ENCODE results near the gene AOX1.

AOX1 gene

GRCh38 chr2:200577027-200577426, 8.8 kb upstream of the AOX1 start:
- ChIA-PET POLR2A (no interaction called here), CTCF (no interaction called here)
- no peak for TF ChIP-seq L3MBTL2 (conservative IDR thresholded peaks at IDR 0.05)
- no peak for TF ChIP-seq HDGF (IDR thresholded peaks at IDR 0.05; ENCODE audit: borderline replicate concordance)
- TF ChIP-seq SUZ12 (IDR thresholded peaks at IDR 0.05), result no peak
- TF ChIP-seq TARDBP (IDR thresholded peaks at IDR 0.05), result no peak
- no peak for TF ChIP-seq FOXK2 (IDR thresholded peaks at IDR 0.05)
- no peak for TF ChIP-seq LEF1 (IDR thresholded peaks at IDR 0.05; ENCODE audit: borderline replicate concordance)
- TF ChIP-seq ZNF384 (IDR thresholded peaks at IDR 0.05), result no peak
- no peak for TF ChIP-seq ARNT (IDR thresholded peaks at IDR 0.05)
- no peak for TF ChIP-seq FOXA1 (IDR thresholded peaks at IDR 0.05)
- TF ChIP-seq BHLHE40 (IDR thresholded peaks at IDR 0.05; ENCODE audit: borderline replicate concordance), result no peak
- no peak for TF ChIP-seq PKNOX1 (IDR thresholded peaks at IDR 0.05)
- no peak for TF ChIP-seq NFRKB (IDR thresholded peaks at IDR 0.05)
- TF ChIP-seq CTBP1 (IDR thresholded peaks at IDR 0.05; ENCODE audit: borderline replicate concordance), result no peak
- no peak for TF ChIP-seq SP1 (IDR thresholded peaks at IDR 0.05)
- TF ChIP-seq ELF4 (IDR thresholded peaks at IDR 0.05), result no peak
- TF ChIP-seq FOXM1 (IDR thresholded peaks at IDR 0.05; ENCODE audit: borderline replicate concordance), result no peak
- no peak for DNase-seq (ENCODE audit: extremely low spot score)

- CTCF ChIA-PET, result interaction anchor here (0.6 to 1.4 kb wide), 2 partner anchors 8 to 123 kb away, joined by 3 read pairs; no protein-coding TSS in a partner anchor
- TF ChIP-seq TARDBP (IDR thresholded peaks at IDR 0.05) (no peak), ZNF384 (IDR thresholded peaks at IDR 0.05) (no peak), FOXK2 (IDR thresholded peaks at IDR 0.05) (no peak), ELF4 (IDR thresholded peaks at IDR 0.05) (no peak), PKNOX1 (IDR thresholded peaks at IDR 0.05) (no peak), L3MBTL2 (conservative IDR thresholded peaks at IDR 0.05) (no peak), FOXA1 (IDR thresholded peaks at IDR 0.05) (no peak), LEF1 (IDR thresholded peaks at IDR 0.05; ENCODE audit: borderline replicate concordance) (no peak), ARNT (IDR thresholded peaks at IDR 0.05) (no peak), CTBP1 (IDR thresholded peaks at IDR 0.05; ENCODE audit: borderline replicate concordance) (no peak)
- POLR2A ChIA-PET, result no interaction called here
- no peak for DNase-seq (ENCODE audit: extremely low spot score)
These were observed 7.0 kb upstream of the AOX1 start for GRCh38 chr2:200578778-200579177.

- no peak for DNase-seq (ENCODE audit: extremely low spot score)
- ChIA-PET CTCF (no interaction called here), POLR2A (no interaction called here)
- TF ChIP-seq SP1 (IDR thresholded peaks at IDR 0.05) (no peak), FOXA1 (IDR thresholded peaks at IDR 0.05) (no peak), PKNOX1 (IDR thresholded peaks at IDR 0.05) (no peak), ZNF384 (IDR thresholded peaks at IDR 0.05) (no peak), BHLHE40 (IDR thresholded peaks at IDR 0.05; ENCODE audit: borderline replicate concordance) (no peak), FOXK2 (IDR thresholded peaks at IDR 0.05) (no peak), ARNT (IDR thresholded peaks at IDR 0.05) (no peak), ELF4 (IDR thresholded peaks at IDR 0.05) (no peak), HDGF (IDR thresholded peaks at IDR 0.05; ENCODE audit: borderline replicate concordance) (no peak), SUZ12 (IDR thresholded peaks at IDR 0.05) (no peak), TARDBP (IDR thresholded peaks at IDR 0.05) (no peak), L3MBTL2 (conservative IDR thresholded peaks at IDR 0.05) (no peak), NFRKB (IDR thresholded peaks at IDR 0.05) (no peak), CTBP1 (IDR thresholded peaks at IDR 0.05; ENCODE audit: borderline replicate concordance) (no peak), FOXM1 (IDR thresholded peaks at IDR 0.05; ENCODE audit: borderline replicate concordance) (no peak), LEF1 (IDR thresholded peaks at IDR 0.05; ENCODE audit: borderline replicate concordance) (no peak)
These were observed 1.2 kb upstream of the AOX1 start for GRCh38 chr2:200584639-200585038.

- ChIA-PET CTCF (no interaction called here), POLR2A (no interaction called here)
- TF ChIP-seq LEF1 (IDR thresholded peaks at IDR 0.05; ENCODE audit: borderline replicate concordance), result no peak
- TF ChIP-seq HDGF (IDR thresholded peaks at IDR 0.05; ENCODE audit: borderline replicate concordance), result no peak
- no peak for TF ChIP-seq ZNF384 (IDR thresholded peaks at IDR 0.05)
- TF ChIP-seq PKNOX1 (IDR thresholded peaks at IDR 0.05), result no peak
- no peak for TF ChIP-seq NFRKB (IDR thresholded peaks at IDR 0.05)
- no peak for TF ChIP-seq TARDBP (IDR thresholded peaks at IDR 0.05)
- TF ChIP-seq SP1 (IDR thresholded peaks at IDR 0.05), result no peak
- no peak for DNase-seq (ENCODE audit: extremely low spot score)
These were observed 479 bp upstream of the AOX1 start for GRCh38 chr2:200585340-200585729.

GRCh38 chr2:200586644-200586975, 796 bp downstream of the AOX1 start:
- TF ChIP-seq ARNT (IDR thresholded peaks at IDR 0.05), result no peak
- no peak for TF ChIP-seq HDGF (IDR thresholded peaks at IDR 0.05; ENCODE audit: borderline replicate concordance)
- TF ChIP-seq ELF4 (IDR thresholded peaks at IDR 0.05), result no peak
- no peak for TF ChIP-seq ZNF384 (IDR thresholded peaks at IDR 0.05)
- TF ChIP-seq TARDBP (IDR thresholded peaks at IDR 0.05), result no peak
- TF ChIP-seq PKNOX1 (IDR thresholded peaks at IDR 0.05), result no peak
- no peak for TF ChIP-seq LEF1 (IDR thresholded peaks at IDR 0.05; ENCODE audit: borderline replicate concordance)
- TF ChIP-seq FOXK2 (IDR thresholded peaks at IDR 0.05), result no peak
- no peak for TF ChIP-seq SUZ12 (IDR thresholded peaks at IDR 0.05)
- no peak for TF ChIP-seq FOXM1 (IDR thresholded peaks at IDR 0.05; ENCODE audit: borderline replicate concordance)
- no peak for TF ChIP-seq BHLHE40 (IDR thresholded peaks at IDR 0.05; ENCODE audit: borderline replicate concordance)
- no peak for TF ChIP-seq SP1 (IDR thresholded peaks at IDR 0.05)
- no peak for TF ChIP-seq FOXA1 (IDR thresholded peaks at IDR 0.05)
- no peak for TF ChIP-seq L3MBTL2 (conservative IDR thresholded peaks at IDR 0.05)
- no peak for TF ChIP-seq NFRKB (IDR thresholded peaks at IDR 0.05)
- no peak for TF ChIP-seq CTBP1 (IDR thresholded peaks at IDR 0.05; ENCODE audit: borderline replicate concordance)
- no peak for DNase-seq (ENCODE audit: extremely low spot score)
- ChIA-PET POLR2A (no interaction called here), CTCF (no interaction called here)
